ENCODE results near the gene VWA1. TPM values are rescaled to one million over a fixed set of nuclear protein-coding genes. Genes with fewer than 3 reads are reported as not detected.

Gene VWA1
- total RNA-seq = 4.8 TPM

- DNase-seq (ENCODE audit: low read depth in 2 of 3, low spot score in 2 of 3) = peak; percentile 32 to 73 (median 65)
Measured at GRCh38 chr1:1435106-1435903, at the start of gene VWA1. Gene VWA1 (plus strand): TSS chr1:1435690. CDS start chr1:1435749, 59 bp downstream.

DNA sequence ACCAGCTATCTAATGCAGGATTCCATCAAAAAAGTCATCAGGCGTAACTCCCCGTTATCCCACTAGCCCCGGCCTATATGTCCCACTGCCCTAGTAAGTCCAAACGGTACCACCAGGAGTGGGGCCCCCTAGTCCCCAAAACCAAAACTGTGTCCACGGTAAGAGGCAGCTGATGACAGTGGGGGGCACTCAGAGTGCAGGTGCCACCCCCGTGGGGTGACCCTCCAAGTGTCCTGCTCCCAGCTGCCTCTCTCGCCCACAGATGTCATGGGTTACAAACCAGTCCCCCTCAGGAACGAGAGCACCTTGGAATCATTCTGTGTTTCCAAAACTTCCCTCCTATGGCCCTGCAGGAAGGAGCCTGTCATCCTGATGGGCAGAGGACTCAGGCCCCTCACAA lies 49.6 kb upstream of the VWA1 start:
- no peak for DNase-seq (ENCODE audit: low read depth in 2 of 3, low spot score in 2 of 3)

GRCh38 chr1:1387098-1388077 lies 48.1 kb upstream of the VWA1 start:
- no peak for DNase-seq (ENCODE audit: low read depth in 2 of 3, low spot score in 2 of 3)

DNA sequence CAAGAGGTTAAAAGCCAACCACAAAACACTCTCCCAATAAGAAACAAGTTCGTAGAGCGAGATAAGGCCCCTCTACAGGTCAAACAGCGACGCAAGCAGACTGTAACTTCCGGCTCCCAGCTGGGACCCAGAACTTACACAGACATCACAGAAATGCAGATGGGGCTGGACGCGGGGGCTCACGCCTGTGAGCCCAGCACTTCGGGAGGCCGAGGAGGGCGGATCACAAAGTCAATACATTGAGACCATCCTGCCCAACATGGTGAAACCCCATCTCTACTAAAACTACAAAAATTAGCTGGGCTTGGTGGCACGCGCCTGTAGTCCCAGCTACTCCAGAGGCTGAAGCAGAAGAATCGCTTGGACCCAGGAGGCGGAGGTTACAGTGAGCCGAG lies 47.4 kb upstream of the VWA1 start:
- DNase-seq (ENCODE audit: low read depth in 2 of 3, low spot score in 2 of 3) = no peak

DNA sequence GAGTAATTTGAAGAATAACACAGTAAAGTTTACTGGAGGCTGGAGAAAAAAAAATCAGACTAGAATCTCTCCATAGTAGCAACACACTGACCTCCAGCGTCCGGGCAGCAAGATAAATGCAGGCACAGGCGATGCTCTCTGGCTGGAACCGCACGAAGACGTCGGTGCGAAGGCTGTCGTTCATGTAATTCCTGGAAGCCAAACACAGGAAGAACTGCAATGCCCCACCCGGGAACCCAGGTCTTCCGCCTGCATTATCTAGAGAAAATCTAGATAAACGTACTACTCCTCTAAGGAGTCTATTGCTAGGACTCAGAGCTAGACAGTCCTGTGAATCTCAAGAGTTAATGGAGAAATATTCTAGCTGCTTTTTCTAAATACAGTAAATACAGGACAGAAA lies 44.8 kb upstream of the VWA1 start:
- DNase-seq (ENCODE audit: low read depth in 2 of 3, low spot score in 2 of 3) = no peak

DNA sequence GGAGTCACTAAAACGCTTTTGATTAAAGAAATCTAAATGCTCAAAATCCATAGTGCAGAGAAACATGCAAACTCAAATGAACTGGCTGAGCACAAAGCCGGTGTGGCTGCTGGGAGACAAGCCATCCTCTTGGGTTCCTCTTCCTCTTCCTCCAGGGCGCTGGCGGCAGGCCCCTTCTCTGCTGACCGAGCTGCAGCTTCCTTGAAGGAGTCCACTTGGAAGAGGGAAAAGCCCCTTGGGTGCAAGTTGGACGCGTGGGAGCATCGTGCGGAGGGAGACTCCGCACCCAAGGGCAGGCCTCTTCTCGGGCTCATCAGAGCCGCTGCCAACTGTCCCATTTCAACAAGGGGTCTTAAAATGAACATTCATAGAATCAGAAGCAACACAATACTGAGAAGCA lies 44.3 kb upstream of the VWA1 start:
- DNase-seq (ENCODE audit: low read depth in 2 of 3, low spot score in 2 of 3) = no peak

GRCh38 chr1:1393014-1393413 lies 42.5 kb upstream of the VWA1 start:
- no peak for DNase-seq (ENCODE audit: low read depth in 2 of 3, low spot score in 2 of 3)

GRCh38 chr1:1393428-1393827 lies 42.1 kb upstream of the VWA1 start:
- no peak for DNase-seq (ENCODE audit: low read depth in 2 of 3, low spot score in 2 of 3)

GRCh38 chr1:1394116-1394515 lies 41.4 kb upstream of the VWA1 start:
- DNase-seq (ENCODE audit: low read depth in 2 of 3, low spot score in 2 of 3) = no peak

DNA sequence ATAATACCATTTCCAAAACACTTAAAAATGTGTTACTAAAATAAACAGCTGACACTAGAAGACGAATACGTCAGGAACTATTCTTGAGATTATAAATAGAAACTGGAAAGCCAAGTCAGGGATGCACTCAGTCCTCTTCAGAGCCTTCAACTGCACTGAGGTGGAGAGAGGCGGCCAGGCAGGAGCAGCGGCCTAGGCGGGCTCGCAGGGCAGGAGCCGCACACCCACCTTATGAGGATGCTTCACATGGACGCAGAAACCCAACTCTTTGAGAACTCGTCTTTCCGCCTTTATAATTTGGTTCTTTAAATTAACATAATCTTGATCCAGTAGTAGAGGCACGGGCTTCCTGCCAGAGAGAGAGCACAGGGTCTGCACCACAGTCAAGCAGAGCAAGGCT lies 40.3 kb upstream of the VWA1 start:
- DNase-seq (ENCODE audit: low read depth in 2 of 3, low spot score in 2 of 3) = no peak

- DNase-seq (ENCODE audit: low read depth in 2 of 3, low spot score in 2 of 3) = no peak
Measured at GRCh38 chr1:1397839-1398523, 37.5 kb upstream of the VWA1 start.

DNA sequence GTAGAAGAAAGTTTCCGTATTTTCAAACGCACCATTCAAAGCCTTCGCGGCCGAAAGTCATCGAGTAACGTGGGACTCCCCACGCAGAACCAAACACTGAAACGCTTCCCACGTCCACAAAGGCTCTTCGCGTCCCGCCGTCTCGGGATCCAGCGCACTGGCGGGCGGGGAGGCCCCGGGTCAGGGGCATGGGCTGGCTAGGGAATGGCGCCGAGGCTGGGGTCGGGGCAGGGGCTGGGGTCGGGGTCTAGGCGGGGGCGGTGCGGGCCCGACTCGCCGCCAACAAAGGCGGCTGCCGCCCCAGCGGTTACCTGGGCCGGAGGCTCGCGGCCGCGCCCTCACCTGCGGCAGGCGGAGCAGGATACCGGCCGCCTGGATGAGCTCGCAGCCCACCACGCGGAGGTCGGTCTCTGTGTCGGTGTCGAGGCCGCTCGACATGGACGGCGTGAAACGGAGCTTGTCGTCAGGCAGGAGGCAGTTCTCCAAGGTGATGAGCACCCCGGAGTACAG lies 36.8 kb upstream of the VWA1 start:
- DNase-seq (ENCODE audit: low read depth in 2 of 3, low spot score in 2 of 3) = no peak

- peak; percentile 97 to 99 (median 99) for DNase-seq (ENCODE audit: low read depth in 2 of 3, low spot score in 2 of 3)
Measured at GRCh38 chr1:1399187-1399871, 36.2 kb upstream of the VWA1 start, which contains the start of gene CCNL2. Gene CCNL2 (minus strand): TSS chr1:1399335. CDS start chr1:1399306, 29 bp downstream.

DNA sequence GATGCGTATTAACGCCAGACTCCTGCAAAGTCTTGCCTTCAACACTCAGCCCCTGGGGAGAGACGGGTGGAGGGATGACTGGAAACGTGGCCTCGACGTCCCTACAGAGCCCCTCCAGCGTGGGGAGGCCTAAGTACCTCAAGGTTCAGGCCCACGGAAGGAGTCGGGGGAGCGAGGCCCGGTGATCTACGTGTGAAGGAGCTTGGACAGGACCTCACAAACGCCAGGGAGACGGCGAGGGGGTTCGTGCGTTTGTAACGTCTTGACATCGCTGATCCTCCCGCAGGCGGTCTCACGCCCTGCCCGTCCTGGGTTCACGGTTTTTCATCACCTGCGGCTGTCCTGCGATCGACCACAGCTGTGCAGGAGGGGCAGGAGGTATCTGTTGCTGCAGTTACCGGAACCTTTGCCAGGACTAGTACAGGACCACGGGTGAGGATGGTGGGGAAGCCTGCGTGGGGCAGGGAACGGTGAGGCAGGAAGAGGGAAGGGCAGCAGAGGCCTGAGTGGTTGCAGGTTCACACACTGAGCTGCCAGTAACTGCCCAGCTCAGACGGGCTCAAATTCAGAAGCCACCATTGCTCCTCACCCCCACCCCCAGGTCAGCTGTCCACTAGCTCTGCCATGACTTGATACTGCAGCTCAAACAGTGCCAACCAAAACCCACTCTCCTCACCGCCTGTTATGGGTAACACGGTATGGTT lies 35.5 kb upstream of the VWA1 start:
- no peak for DNase-seq (ENCODE audit: low read depth in 2 of 3, low spot score in 2 of 3)

- no peak for DNase-seq (ENCODE audit: low read depth in 2 of 3, low spot score in 2 of 3)
Measured at GRCh38 chr1:1400576-1401456, 34.7 kb upstream of the VWA1 start.

DNA sequence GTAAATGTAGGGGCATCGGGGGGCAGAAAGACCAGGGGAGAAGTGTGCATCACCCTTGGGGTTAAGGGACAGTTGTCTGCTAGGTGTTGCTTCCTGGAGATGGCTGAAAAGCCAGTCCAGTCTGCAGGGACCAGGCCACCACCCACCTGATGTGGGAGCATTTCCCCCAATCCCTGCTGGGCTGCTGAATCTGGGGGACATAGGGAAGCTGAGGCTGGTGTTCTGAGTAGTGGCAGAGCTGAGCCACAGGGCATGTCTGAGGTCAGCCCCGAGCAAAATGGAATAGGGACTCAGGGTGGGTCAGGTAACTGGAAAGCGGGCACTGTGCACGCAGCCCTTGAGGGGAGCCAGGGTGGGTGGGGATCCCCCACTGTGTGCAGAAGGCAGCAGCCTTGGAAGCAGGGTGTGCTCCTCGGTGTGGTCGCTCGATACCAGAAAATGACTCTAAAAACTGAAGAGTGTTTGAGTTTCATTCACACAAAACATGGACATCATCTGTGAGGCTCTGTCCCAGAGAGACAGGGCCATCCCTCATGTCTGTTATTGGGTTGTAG lies 34.0 kb upstream of the VWA1 start:
- no peak for DNase-seq (ENCODE audit: low read depth in 2 of 3, low spot score in 2 of 3)

DNA sequence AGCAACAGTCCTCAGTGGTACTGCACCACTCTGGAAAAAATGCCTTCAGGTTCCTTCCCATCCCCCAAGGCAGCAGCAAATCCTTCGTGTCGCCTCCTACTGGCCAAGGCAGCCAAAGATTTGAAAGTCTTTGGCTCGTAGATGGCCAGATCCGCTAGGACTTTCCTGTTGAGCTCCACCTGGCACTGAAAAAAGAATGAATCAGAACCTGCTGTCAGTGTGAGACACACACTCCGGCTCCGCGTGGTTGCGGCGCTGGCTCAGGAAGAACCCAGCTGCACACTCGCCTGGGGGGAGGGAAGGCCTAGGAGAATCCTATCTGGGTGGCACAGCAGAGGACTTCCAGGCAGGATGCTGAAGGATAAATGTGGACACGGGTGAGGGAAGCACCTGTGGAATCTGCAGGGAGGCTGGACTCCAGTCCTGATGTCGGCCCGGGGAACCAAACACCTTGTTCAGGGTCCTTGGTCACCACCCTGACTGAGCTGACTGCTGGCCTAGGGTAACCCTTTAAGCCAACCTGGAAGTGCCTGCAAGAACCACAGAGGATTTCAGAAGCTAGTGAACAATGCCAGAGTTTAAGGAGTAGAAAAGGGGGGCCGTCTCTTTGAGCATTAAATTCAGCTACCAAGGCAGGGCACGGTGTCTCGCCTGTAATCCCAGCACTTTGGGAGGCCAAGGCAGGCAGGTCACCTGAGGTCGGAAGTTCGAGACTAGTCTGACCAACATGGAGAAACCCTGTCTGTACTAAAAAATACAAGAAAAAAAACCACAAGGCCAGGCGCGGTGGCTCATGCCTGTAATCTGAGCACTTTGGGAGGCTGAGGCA lies 33.2 kb upstream of the VWA1 start:
- peak in 2 of 3 donors; percentile 42 to 60 for DNase-seq (ENCODE audit: low read depth in 2 of 3, low spot score in 2 of 3)
